Adrenal gland (tissue), 12 donors: ENCODE measurements around the gene APOBEC3A. TPM values are rescaled to one million over a fixed set of nuclear protein-coding genes. Genes with fewer than 3 reads are reported as not detected.

Experiments
- DNase-seq, 7 donors: peaks; one replicate each; pipeline ENCODE4 v3.0.0-alpha.2; 2019 to 2020
- H3K27ac ChIP-seq, 5 donors: fragments of 200-600 bp; sonication (generic) in 4 of 5; 1 replicate in 3 of 5; 2 replicates in 2 of 5; pipeline versions ENCODE4 v1.5.1 to v1.8.0; 2016 to 2020; ENCODE audit warnings: mild to moderate bottlenecking in 1 of 5
- H3K27me3 ChIP-seq: fragments of 200-600 bp; 2 replicates; pipeline ENCODE4 v1.8.0; 2021
- H3K36me3 ChIP-seq, 2 donors: fragments of 200-600 bp; replicated peaks in 1 of 2; 1 replicate in 1 of 2; 2 replicates in 1 of 2; pipeline versions ENCODE4 v1.5.1 to v1.8.0; 2018 to 2022
- H3K4me1 ChIP-seq, 2 donors: fragments of 200-600 bp; replicated peaks in 1 of 2; 1 replicate in 1 of 2; 2 replicates in 1 of 2; pipeline versions ENCODE4 v1.5.1 to v1.8.0; 2018 to 2021
- H3K4me3 ChIP-seq, 4 donors: fragments of 200-600 bp; sonication (generic) in 3 of 4; one replicate each; pipeline ENCODE4 v1.5.1; 2016 to 2018
- H3K9me3 ChIP-seq, 3 donors: fragments of 200-600 bp; sonication (generic) in 1 of 3; replicated peaks in 1 of 3; 1 replicate in 2 of 3; 2 replicates in 1 of 3; pipeline versions ENCODE4 v1.5.1 to v1.8.0; 2016 to 2021
- POLR2A ChIP-seq, 2 donors: fragments of 450-650 bp; IDR thresholded peaks; one replicate each; pipeline ENCODE4 v1.6.1; 2017; ENCODE audit warnings: antibody characterized with exemption in 2 of 2, mild to moderate bottlenecking in 2 of 2, moderate library complexity in 1 of 2
- WGBS, 4 donors: extraction: QIAGEN DNeasy Blood & Tissue Kit in 2 of 4; methylation state at CpG; one replicate each; pipeline versions ENCODE4 v1.1.5 to v1.1.7; 2013 to 2017; 5-methylcytosine and 5-hydroxymethylcytosine counted together
- intact Hi-C, 2 donors: fragments of 100-400 bp; cut with DNase I; formaldehyde crosslinking; loops; one replicate each; pipeline versions ENCODE4 v1.14.1 to v1.15.0; 2022 to 2023
- polyA plus RNA-seq, 3 donors: library from polyadenylated mRNA; stranded (reverse); fragments of 200-250 nt in 2 of 3; fragments of 350-450 nt in 1 of 3; fragmentation: Illumina TruSeq in 1 of 3; extraction: RNeasy Lipid Tissue Mini Kit (QIAGEN cat#74804) in 1 of 3; gene quantifications; one replicate each; pipeline ENCODE4 v1.2.3, GENCODE V29; 2013 to 2014
- total RNA-seq, 9 donors: library from RNA; depleted of rRNA in 4 of 9; stranded (reverse); fragments of >200 nt in 4 of 9; fragments of 120-200 nt in 1 of 9; fragmentation: NEBNext Ultra II Directional in 1 of 9; extraction: Animal tissue kit (Norgen Biotek cat#: 25700) in 1 of 9; gene quantifications; one replicate each; pipeline versions ENCODE4 v1.1.0 to v1.2.4, GENCODE V29; 2013 to 2023
- TF ChIP-seq, protein P1 (sequence below), 6 experiments: fragments of 450-650 bp in 4 of 6; fragments of 200-600 bp in 2 of 6; sonication (generic) in 1 of 6; IDR thresholded peaks; 1 replicate in 5 of 6; 2 replicates in 1 of 6; pipeline versions ENCODE4 v1.5.1 to v1.8.0; 2016 to 2021; ENCODE audit warnings: antibody characterized with exemption in 6 of 6, mild to moderate bottlenecking in 2 of 6, moderate library complexity in 1 of 6
- donor health status: healthy with polysubstance abuse.
- donor health status: Bipolar disorder and iron deficiency.
- donor health status: DM: yes; HTN: yes; CAD: no.
- donor health status: DM: no; HTN: no; CAD: no.
- donor health status: DM: no; HTN: no; CAD: no.
- donor health status: DM: yes; HTN: yes; CAD: no.

APOBEC3A gene
- total and polyA plus RNA-seq, 12 donors, result 0.27 to 0.95 (median 0.48) TPM; not detected in 4

DNA sequence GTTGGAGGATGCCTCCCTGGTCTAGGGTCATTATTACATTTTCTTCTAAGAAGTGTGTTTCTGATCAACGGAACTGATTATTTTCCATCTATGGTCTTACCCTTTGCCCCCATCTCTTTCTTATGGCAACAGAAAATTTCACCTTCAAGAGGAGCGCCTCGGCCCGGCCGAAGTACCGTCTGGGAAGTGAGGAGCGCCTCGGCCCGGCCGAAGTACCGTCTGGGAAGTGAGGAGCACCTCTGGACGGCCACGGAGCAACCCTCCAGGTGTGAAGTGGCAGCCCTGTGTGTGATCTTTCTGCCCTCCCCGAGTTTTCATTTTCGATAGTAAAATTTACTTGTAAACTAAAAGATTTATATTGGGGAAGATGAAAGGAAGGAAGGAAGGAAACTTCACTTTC is 53.5 kb downstream of the APOBEC3A start:
- intact Hi-C loops, result loop anchor here in 1 of 2 donors (10.0 kb wide), 1 partner anchor 124 kb away; no protein-coding TSS in a partner anchor
- no peaks in the 10 kb centered on the region for H3K27me3 ChIP-seq
- H3K27ac ChIP-seq, result no peak overlapping the region
- no peaks in the 10 kb centered on the region for H3K9me3 ChIP-seq
- H3K4me1 ChIP-seq, result peaks cover 10 to 15% of the 10 kb centered on the region in 2 donors
- 81 to 82% (median 81%) methylated on average over 15 of the region's 15 CpGs for WGBS, 4 donors
- no peaks in the 10 kb centered on the region for H3K36me3 ChIP-seq
- H3K4me3 ChIP-seq, result no peak overlapping the region
- DNase-seq, result peak in 1 of 7 donors; percentile 12
- TF ChIP-seq, protein P1, sequence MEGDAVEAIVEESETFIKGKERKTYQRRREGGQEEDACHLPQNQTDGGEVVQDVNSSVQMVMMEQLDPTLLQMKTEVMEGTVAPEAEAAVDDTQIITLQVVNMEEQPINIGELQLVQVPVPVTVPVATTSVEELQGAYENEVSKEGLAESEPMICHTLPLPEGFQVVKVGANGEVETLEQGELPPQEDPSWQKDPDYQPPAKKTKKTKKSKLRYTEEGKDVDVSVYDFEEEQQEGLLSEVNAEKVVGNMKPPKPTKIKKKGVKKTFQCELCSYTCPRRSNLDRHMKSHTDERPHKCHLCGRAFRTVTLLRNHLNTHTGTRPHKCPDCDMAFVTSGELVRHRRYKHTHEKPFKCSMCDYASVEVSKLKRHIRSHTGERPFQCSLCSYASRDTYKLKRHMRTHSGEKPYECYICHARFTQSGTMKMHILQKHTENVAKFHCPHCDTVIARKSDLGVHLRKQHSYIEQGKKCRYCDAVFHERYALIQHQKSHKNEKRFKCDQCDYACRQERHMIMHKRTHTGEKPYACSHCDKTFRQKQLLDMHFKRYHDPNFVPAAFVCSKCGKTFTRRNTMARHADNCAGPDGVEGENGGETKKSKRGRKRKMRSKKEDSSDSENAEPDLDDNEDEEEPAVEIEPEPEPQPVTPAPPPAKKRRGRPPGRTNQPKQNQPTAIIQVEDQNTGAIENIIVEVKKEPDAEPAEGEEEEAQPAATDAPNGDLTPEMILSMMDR (IDR thresholded peaks at IDR 0.05), result no peak
- no peak for TF ChIP-seq POLR2A (IDR thresholded peaks at IDR 0.05)

Other genes starting within 250 kb of the APOBEC3A start
- 100 to 1,000 TPM in 4 of 9 donors, 10 to 100 TPM in 5; 22.4 to 196 (median 98.4) TPM for gene SUN2, start 201.6 kb upstream of the APOBEC3A start, total RNA-seq
- gene SUN2, start 201.6 kb upstream of the APOBEC3A start, polyA plus RNA-seq, result 10 to 100 TPM; 13.0 to 35.9 (median 21.8) TPM
- 10 to 100 TPM; 12.9 to 29.8 (median 21.1) TPM for gene DNAL4, start 163.5 kb upstream of the APOBEC3A start, total RNA-seq
- 10 to 100 TPM; 11.8 to 19.7 (median 14.7) TPM for gene DNAL4, start 163.5 kb upstream of the APOBEC3A start, polyA plus RNA-seq
- 10 to 100 TPM in 7 of 9 donors, 1 to 10 TPM in 2; 1.2 to 26.9 (median 13.0) TPM for gene NPTXR, start 113.6 kb upstream of the APOBEC3A start, total RNA-seq
- 1 to 10 TPM; 3.4 to 4.7 (median 4.4) TPM for gene NPTXR, start 113.6 kb upstream of the APOBEC3A start, polyA plus RNA-seq
- 100 to 1,000 TPM in 1 of 9 donors, 10 to 100 TPM in 8; 48.0 to 151 (median 78.1) TPM for gene CBX6, start 85.4 kb upstream of the APOBEC3A start, total RNA-seq
- gene CBX6, start 85.4 kb upstream of the APOBEC3A start, polyA plus RNA-seq, result 10 to 100 TPM; 21.0 to 87.3 (median 38.8) TPM
- gene APOBEC3B, start 24.7 kb downstream of the APOBEC3A start, total RNA-seq, result 1 to 10 TPM in 7 of 9 donors, under 1 TPM in 1, not detected in 1; 0.74 to 8.1 (median 1.6) TPM
- gene APOBEC3B, start 24.7 kb downstream of the APOBEC3A start, polyA plus RNA-seq, result 1 to 10 TPM in 2 of 3 donors, under 1 TPM in 1; 0.32 to 2.8 (median 1.0) TPM
- gene APOBEC3C, start 56.6 kb downstream of the APOBEC3A start, total RNA-seq, result 10 to 100 TPM; 10.6 to 88.2 (median 39.6) TPM
- gene APOBEC3C, start 56.6 kb downstream of the APOBEC3A start, polyA plus RNA-seq, result 10 to 100 TPM; 38.5 to 62.0 (median 42.9) TPM
- 1 to 10 TPM; 1.8 to 7.9 (median 5.8) TPM for gene APOBEC3D, start 63.5 kb downstream of the APOBEC3A start, total RNA-seq
- 1 to 10 TPM; 1.8 to 4.8 (median 2.0) TPM for gene APOBEC3D, start 63.5 kb downstream of the APOBEC3A start, polyA plus RNA-seq
- gene APOBEC3F, start 83.3 kb downstream of the APOBEC3A start, total RNA-seq, result 10 to 100 TPM in 7 of 9 donors, 1 to 10 TPM in 2; 7.0 to 22.1 (median 10.6) TPM
- gene APOBEC3F, start 83.3 kb downstream of the APOBEC3A start, polyA plus RNA-seq, result 10 to 100 TPM in 2 of 3 donors, 1 to 10 TPM in 1; 8.6 to 20.2 (median 12.9) TPM
- 10 to 100 TPM in 8 of 9 donors, 1 to 10 TPM in 1; 7.4 to 29.3 (median 15.2) TPM for gene APOBEC3G, start 119.7 kb downstream of the APOBEC3A start, total RNA-seq
- gene APOBEC3G, start 119.7 kb downstream of the APOBEC3A start, polyA plus RNA-seq, result 10 to 100 TPM; 11.6 to 19.4 (median 16.3) TPM
- 1 to 10 TPM in 2 of 9 donors, under 1 TPM in 4, not detected in 3; 0.32 to 8.6 (median 0.74) TPM for gene APOBEC3H, start 139.6 kb downstream of the APOBEC3A start, total RNA-seq
- 1 to 10 TPM in 1 of 3 donors, under 1 TPM in 2; 0.15 to 1.8 (median 0.51) TPM for gene APOBEC3H, start 139.6 kb downstream of the APOBEC3A start, polyA plus RNA-seq
- gene CBX7, start 195.1 kb downstream of the APOBEC3A start, total RNA-seq, result 10 to 100 TPM in 8 of 9 donors, 1 to 10 TPM in 1; 2.7 to 89.2 (median 63.1) TPM
- 10 to 100 TPM; 11.8 to 52.4 (median 26.3) TPM for gene CBX7, start 195.1 kb downstream of the APOBEC3A start, polyA plus RNA-seq